HEK293T (cell line): ENCODE results near the gene B3GLCT.

Experiments used
- BHLHE40 ChIP-seq: fragments of 450-650 bp; IDR thresholded peaks from 2 replicates; pipeline ENCODE4 v1.6.1; 2016; ENCODE audit warnings: mild to moderate bottlenecking, moderate library complexity, borderline replicate concordance
- ELF4 ChIP-seq: fragments of 450-650 bp; IDR thresholded peaks from 2 replicates; pipeline ENCODE4 v1.6.1; 2017; ENCODE audit warnings: antibody characterized with exemption
- FOXA1 ChIP-seq: fragments of 450-650 bp; IDR thresholded peaks from 2 replicates; pipeline ENCODE4 v1.6.1; 2016; ENCODE audit warnings: mild to moderate bottlenecking
- FOXK2 ChIP-seq: fragments of 450-650 bp; IDR thresholded peaks from 2 replicates; pipeline ENCODE4 v1.6.1; 2016; ENCODE audit warnings: mild to moderate bottlenecking
- FOXM1 ChIP-seq: fragments of 450-650 bp; IDR thresholded peaks from 2 replicates; pipeline ENCODE4 v1.6.1; 2017; ENCODE audit warnings: mild to moderate bottlenecking, borderline replicate concordance
- HDGF ChIP-seq: fragments of 450-650 bp; IDR thresholded peaks from 2 replicates; pipeline ENCODE4 v1.6.1; 2017; ENCODE audit warnings: antibody characterized with exemption, borderline replicate concordance
- SP1 ChIP-seq: fragments of 450-650 bp; IDR thresholded peaks from 2 replicates; pipeline ENCODE4 v1.6.1; 2017

DNA sequence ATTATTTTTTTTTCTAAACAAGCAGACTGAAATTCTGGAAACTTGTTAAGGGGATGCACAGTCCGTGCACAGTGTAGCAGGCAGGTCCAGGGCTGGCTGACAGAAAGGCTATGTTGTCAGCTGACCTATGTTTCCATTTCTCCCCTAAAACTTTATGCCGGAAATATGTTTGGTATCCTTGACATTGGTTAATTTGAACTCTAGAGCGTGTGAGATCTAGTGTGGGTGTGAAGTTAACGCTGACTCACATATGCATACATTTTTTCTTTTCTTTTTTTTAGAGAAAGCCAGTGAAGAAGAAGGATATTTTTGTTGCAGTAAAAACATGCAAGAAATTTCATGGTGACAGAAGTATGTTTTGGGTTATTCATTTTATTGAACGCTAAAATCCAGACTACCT, 76.6 kb downstream of the B3GLCT start:
- TF ChIP-seq HDGF = no peak
- no peak for TF ChIP-seq ELF4
- no peak for TF ChIP-seq FOXM1
- no peak for TF ChIP-seq FOXK2
- TF ChIP-seq SP1 = no peak
- TF ChIP-seq BHLHE40 = no peak
- TF ChIP-seq FOXA1 = no peak
